H1 (cell line): ENCODE data around the gene KCP. TPM values are rescaled to one million over a fixed set of nuclear protein-coding genes. Genes with fewer than 3 reads are reported as not detected.
A peak's percentile ranks its signal among the peaks of the same experiment; 100 is the strongest.

Experiments used
- HDAC2 ChIP-seq, 2 experiments: fragments of 300-600 bp in 1 of 2; sonication (generic) in 1 of 2; IDR thresholded peaks; 2 replicates each; pipeline ENCODE4 v1.6.1; 2011 to 2012; ENCODE audit warnings: low read depth in 2 of 2, low read length in 2 of 2, mild to moderate bottlenecking in 2 of 2, moderate library complexity in 2 of 2, borderline replicate concordance in 1 of 2, inconsistent platforms in 1 of 2
- SIN3A ChIP-seq, 2 experiments: IDR thresholded peaks in 1 of 2; conservative IDR thresholded peaks in 1 of 2; 2 replicates each; pipeline ENCODE4 v1.6.1; 2011 to 2012; ENCODE audit warnings: low read length in 2 of 2, improper control_type of control experiment in 1 of 2, low read depth in 1 of 2, mild to moderate bottlenecking in 1 of 2
- SIX5 ChIP-seq: IDR thresholded peaks from 2 replicates; pipeline ENCODE4 v1.6.1; 2011; ENCODE audit warnings: mild to moderate bottlenecking, low read depth, low read length
- TAF7 ChIP-seq: optimal IDR thresholded peaks from 2 replicates; pipeline ENCODE3; 2011; ENCODE audit warnings: low read depth, mild to moderate bottlenecking, inconsistent platforms, low read length, moderate library complexity, borderline replicate concordance
- polyA plus RNA-seq, 7 experiments: library from polyadenylated mRNA; depleted of rRNA in 3 of 7; stranded (reverse) in 5 of 7; unstranded in 2 of 7; fragments of >200 nt in 5 of 7; fragments of 200-250 nt in 2 of 7; gene quantifications; 1 replicate in 5 of 7; 2 replicates in 1 of 7; 4 replicates in 1 of 7; pipeline versions ENCODE4 v1.2.1 to v1.2.3, GENCODE V29; 2011 to 2013; ENCODE audit warnings: missing spikeins in 2 of 7, mixed read lengths in 2 of 7
- total RNA-seq: library from RNA; stranded (reverse); fragmentation: NEBNext Ultra II Directional; extraction: Animal tissue kit (Norgen Biotek cat#: 25700); gene quantifications from 2 replicates; pipeline ENCODE4 v1.2.1, GENCODE V29; 2021
- TF ChIP-seq, protein P1 (sequence below): fragments of 300-600 bp; sonication (generic); IDR thresholded peaks from 2 replicates; pipeline ENCODE4 v1.7.1; 2012; ENCODE audit warnings: low read length, moderate library complexity, mild to moderate bottlenecking, inconsistent platforms; ENCODE audit not compliant: insufficient replicate concordance
- TF ChIP-seq, protein P2 (sequence below), 3 experiments: IDR thresholded peaks; 1 replicate in 2 of 3; 2 replicates in 1 of 3; pipeline versions ENCODE4 v1.5.1 to v1.6.1; 2011; ENCODE audit warnings: low read length in 3 of 3, mild to moderate bottlenecking in 3 of 3, inconsistent platforms in 2 of 3, low read depth in 1 of 3, moderate library complexity in 1 of 3; ENCODE audit not compliant: insufficient read depth in 1 of 3; ENCODE audit errors: control extremely low read depth in 1 of 3

KCP gene
- total and polyA plus RNA-seq, 2 of the 8 experiments (the other 6 are each of a cell fraction or from before 2014, with no cell fraction given) = 1.3 to 2.0 TPM

DNA sequence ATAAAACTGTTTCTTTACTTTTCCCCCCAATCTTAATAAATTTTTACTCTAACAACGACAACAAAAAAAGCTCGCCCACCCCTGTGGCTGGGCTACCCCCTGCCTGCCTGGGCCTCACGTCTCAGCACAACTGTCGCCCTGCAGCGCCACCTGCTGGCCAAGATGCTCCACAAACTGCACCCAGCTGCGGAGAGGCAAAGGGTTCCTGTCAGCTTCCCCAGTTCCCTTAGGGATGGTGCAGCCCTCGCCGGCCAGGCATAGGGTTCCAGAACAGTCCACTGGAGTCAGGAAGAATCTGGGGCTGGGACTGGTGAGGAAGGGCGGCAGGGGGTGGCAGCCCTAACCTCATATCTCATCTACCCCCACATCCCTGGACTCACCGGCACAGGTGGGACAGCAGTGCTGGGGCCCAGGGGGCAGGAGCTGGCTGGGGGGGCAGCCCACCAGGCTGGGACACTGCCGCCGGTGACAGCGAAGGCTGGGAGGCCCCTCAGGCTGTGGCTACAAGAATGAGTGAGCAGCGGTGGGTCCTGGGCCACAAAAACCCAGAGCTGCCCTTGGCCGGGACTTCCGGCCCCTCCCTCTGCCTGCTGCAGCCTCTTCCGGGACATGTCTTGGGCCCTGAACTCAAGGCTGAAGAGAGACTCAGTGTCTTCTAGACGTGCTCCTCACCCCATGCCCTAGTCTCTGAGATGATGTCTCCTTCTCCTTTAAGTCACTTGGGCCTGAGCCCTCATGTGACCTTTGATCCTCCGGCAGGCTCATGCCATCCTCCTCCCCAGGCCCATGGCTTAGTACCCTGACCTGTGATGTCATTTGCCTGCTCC lies 26.7 kb downstream of the KCP start (continued):
- TF ChIP-seq, protein P1, sequence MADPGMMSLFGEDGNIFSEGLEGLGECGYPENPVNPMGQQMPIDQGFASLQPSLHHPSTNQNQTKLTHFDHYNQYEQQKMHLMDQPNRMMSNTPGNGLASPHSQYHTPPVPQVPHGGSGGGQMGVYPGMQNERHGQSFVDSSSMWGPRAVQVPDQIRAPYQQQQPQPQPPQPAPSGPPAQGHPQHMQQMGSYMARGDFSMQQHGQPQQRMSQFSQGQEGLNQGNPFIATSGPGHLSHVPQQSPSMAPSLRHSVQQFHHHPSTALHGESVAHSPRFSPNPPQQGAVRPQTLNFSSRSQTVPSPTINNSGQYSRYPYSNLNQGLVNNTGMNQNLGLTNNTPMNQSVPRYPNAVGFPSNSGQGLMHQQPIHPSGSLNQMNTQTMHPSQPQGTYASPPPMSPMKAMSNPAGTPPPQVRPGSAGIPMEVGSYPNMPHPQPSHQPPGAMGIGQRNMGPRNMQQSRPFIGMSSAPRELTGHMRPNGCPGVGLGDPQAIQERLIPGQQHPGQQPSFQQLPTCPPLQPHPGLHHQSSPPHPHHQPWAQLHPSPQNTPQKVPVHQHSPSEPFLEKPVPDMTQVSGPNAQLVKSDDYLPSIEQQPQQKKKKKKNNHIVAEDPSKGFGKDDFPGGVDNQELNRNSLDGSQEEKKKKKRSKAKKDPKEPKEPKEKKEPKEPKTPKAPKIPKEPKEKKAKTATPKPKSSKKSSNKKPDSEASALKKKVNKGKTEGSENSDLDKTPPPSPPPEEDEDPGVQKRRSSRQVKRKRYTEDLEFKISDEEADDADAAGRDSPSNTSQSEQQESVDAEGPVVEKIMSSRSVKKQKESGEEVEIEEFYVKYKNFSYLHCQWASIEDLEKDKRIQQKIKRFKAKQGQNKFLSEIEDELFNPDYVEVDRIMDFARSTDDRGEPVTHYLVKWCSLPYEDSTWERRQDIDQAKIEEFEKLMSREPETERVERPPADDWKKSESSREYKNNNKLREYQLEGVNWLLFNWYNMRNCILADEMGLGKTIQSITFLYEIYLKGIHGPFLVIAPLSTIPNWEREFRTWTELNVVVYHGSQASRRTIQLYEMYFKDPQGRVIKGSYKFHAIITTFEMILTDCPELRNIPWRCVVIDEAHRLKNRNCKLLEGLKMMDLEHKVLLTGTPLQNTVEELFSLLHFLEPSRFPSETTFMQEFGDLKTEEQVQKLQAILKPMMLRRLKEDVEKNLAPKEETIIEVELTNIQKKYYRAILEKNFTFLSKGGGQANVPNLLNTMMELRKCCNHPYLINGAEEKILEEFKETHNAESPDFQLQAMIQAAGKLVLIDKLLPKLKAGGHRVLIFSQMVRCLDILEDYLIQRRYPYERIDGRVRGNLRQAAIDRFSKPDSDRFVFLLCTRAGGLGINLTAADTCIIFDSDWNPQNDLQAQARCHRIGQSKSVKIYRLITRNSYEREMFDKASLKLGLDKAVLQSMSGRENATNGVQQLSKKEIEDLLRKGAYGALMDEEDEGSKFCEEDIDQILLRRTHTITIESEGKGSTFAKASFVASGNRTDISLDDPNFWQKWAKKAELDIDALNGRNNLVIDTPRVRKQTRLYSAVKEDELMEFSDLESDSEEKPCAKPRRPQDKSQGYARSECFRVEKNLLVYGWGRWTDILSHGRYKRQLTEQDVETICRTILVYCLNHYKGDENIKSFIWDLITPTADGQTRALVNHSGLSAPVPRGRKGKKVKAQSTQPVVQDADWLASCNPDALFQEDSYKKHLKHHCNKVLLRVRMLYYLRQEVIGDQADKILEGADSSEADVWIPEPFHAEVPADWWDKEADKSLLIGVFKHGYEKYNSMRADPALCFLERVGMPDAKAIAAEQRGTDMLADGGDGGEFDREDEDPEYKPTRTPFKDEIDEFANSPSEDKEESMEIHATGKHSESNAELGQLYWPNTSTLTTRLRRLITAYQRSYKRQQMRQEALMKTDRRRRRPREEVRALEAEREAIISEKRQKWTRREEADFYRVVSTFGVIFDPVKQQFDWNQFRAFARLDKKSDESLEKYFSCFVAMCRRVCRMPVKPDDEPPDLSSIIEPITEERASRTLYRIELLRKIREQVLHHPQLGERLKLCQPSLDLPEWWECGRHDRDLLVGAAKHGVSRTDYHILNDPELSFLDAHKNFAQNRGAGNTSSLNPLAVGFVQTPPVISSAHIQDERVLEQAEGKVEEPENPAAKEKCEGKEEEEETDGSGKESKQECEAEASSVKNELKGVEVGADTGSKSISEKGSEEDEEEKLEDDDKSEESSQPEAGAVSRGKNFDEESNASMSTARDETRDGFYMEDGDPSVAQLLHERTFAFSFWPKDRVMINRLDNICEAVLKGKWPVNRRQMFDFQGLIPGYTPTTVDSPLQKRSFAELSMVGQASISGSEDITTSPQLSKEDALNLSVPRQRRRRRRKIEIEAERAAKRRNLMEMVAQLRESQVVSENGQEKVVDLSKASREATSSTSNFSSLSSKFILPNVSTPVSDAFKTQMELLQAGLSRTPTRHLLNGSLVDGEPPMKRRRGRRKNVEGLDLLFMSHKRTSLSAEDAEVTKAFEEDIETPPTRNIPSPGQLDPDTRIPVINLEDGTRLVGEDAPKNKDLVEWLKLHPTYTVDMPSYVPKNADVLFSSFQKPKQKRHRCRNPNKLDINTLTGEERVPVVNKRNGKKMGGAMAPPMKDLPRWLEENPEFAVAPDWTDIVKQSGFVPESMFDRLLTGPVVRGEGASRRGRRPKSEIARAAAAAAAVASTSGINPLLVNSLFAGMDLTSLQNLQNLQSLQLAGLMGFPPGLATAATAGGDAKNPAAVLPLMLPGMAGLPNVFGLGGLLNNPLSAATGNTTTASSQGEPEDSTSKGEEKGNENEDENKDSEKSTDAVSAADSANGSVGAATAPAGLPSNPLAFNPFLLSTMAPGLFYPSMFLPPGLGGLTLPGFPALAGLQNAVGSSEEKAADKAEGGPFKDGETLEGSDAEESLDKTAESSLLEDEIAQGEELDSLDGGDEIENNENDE = no peak
- no peak for TF ChIP-seq SIX5
- TF ChIP-seq, protein P2, sequence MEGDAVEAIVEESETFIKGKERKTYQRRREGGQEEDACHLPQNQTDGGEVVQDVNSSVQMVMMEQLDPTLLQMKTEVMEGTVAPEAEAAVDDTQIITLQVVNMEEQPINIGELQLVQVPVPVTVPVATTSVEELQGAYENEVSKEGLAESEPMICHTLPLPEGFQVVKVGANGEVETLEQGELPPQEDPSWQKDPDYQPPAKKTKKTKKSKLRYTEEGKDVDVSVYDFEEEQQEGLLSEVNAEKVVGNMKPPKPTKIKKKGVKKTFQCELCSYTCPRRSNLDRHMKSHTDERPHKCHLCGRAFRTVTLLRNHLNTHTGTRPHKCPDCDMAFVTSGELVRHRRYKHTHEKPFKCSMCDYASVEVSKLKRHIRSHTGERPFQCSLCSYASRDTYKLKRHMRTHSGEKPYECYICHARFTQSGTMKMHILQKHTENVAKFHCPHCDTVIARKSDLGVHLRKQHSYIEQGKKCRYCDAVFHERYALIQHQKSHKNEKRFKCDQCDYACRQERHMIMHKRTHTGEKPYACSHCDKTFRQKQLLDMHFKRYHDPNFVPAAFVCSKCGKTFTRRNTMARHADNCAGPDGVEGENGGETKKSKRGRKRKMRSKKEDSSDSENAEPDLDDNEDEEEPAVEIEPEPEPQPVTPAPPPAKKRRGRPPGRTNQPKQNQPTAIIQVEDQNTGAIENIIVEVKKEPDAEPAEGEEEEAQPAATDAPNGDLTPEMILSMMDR (IDR thresholded peaks at IDR 0.05; ENCODE audit: control extremely low read depth in 1 of 3, insufficient read depth in 1 of 3, low read depth in 1 of 3, low read length in 3 of 3) = peak in 2 of 3 experiments; percentile 92 to 94; a peak in 3 of 4 replicates
- TF ChIP-seq SIN3A (conservative IDR thresholded peaks at IDR 0.05 in 1 of 2, IDR thresholded peaks at IDR 0.05 in 1 of 2; ENCODE audit: low read depth in 1 of 2, low read length in 2 of 2) = peak; percentile 43 to 58; a peak in 1 of 4 replicates
- peak; percentile 29 for TF ChIP-seq TAF7
- TF ChIP-seq HDAC2 (IDR thresholded peaks at IDR 0.05; ENCODE audit: borderline replicate concordance in 1 of 2, low read depth in 2 of 2, low read length in 2 of 2) = no peak
